ENCODE measurements around the gene TEX22. TPM values are rescaled to one million over a fixed set of nuclear protein-coding genes. Genes with fewer than 3 reads are reported as not detected.

TEX22 gene
- polyA plus RNA-seq, 3 donors = 0.52 to 2.2 (median 0.57) TPM

DNA sequence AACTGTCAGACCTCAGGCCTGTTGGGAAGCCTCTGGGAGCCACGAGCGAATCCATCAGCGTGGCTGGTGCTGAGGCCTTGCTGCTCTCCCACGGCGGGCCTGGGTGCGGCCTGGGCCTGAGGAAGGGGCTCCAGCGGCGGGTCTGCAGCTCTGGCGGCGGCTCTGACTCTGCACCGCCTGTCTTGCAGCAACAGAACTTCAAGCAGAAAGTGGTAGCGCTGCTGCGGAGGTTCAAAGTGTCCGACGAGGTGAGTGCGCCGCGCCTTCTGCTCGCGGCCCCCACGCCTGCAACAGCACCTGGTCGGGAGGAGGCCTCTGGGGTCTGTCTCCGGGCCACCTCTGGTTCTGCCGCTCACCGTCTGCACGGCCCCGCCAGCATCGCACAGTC lies 28.7 kb upstream of the TEX22 start:
- 96% methylated on average over 28 of the region's 28 CpGs for WGBS (ENCODE audit: insufficient coverage)
- no peak for DNase-seq
- Mint-ChIP-seq H3K27me3 (ENCODE audit: low read depth in 3 of 3) (peaks cover 1 to 7% (median 4%) of the 10 kb centered on the region in 3 donors), H3K36me3 (peaks cover 13 to 27% of the 10 kb centered on the region in 2 donors), H3K9me3 (peaks cover 0 to 2% (median 0%) of the 10 kb centered on the region in 7 donors), H3K4me3 (no peak overlapping the region), H3K4me1 (peaks cover 5% of the 10 kb centered on the region), H3K27ac (no peak overlapping the region)
- Histone ChIP-seq H3K27ac (ENCODE audit: low read depth in 1 of 2, low read length in 2 of 2) (no peak overlapping the region), H3K27me3 (ENCODE audit: control insufficient read depth in 2 of 2, insufficient read depth in 2 of 2, low read length in 2 of 2) (no peaks in the 10 kb centered on the region), H2AFZ (ENCODE audit: insufficient read depth, low read depth, low read length, poor library complexity, severe bottlenecking) (no peak overlapping the region), H3K9ac (ENCODE audit: insufficient read depth, low read length, poor library complexity, severe bottlenecking) (no peak overlapping the region), H3K36me3 (replicated peaks in 1 of 2; ENCODE audit: control insufficient read depth in 1 of 2, insufficient read depth in 2 of 2, low read length in 2 of 2) (peaks cover 15 to 23% of the 10 kb centered on the region in 2 donors), H3K79me2 (ENCODE audit: insufficient read depth, low read length) (no peaks in the 10 kb centered on the region), H4K20me1 (ENCODE audit: insufficient read depth, low read length) (peaks cover 6% of the 10 kb centered on the region), H3K9me3 (replicated peaks in 1 of 2; ENCODE audit: control insufficient read depth in 1 of 2, insufficient read depth in 1 of 2, low read length in 2 of 2) (no peaks in the 10 kb centered on the region), H3K4me1 (ENCODE audit: control insufficient read depth in 1 of 2, insufficient read depth in 2 of 2, low read length in 2 of 2) (peaks cover 3 to 6% of the 10 kb centered on the region in 2 donors), H3K4me3 (replicated peaks in 1 of 3; ENCODE audit: low read depth in 2 of 3, low read length in 3 of 3) (no peak overlapping the region), H3K4me2 (replicated peaks; ENCODE audit: extremely low read depth, low read length, poor library complexity, severe bottlenecking) (no peak overlapping the region)
- intact Hi-C loops (cut with micrococcal nuclease) = loop anchor here (2.0 to 5.0 kb wide), 4 partner anchors 38 to 159 kb away; partner anchors contain the start of genes MTA1 (in 1 of the 2) and TEDC1 (in 1 of the 2)
- TF ChIP-seq, protein P1, sequence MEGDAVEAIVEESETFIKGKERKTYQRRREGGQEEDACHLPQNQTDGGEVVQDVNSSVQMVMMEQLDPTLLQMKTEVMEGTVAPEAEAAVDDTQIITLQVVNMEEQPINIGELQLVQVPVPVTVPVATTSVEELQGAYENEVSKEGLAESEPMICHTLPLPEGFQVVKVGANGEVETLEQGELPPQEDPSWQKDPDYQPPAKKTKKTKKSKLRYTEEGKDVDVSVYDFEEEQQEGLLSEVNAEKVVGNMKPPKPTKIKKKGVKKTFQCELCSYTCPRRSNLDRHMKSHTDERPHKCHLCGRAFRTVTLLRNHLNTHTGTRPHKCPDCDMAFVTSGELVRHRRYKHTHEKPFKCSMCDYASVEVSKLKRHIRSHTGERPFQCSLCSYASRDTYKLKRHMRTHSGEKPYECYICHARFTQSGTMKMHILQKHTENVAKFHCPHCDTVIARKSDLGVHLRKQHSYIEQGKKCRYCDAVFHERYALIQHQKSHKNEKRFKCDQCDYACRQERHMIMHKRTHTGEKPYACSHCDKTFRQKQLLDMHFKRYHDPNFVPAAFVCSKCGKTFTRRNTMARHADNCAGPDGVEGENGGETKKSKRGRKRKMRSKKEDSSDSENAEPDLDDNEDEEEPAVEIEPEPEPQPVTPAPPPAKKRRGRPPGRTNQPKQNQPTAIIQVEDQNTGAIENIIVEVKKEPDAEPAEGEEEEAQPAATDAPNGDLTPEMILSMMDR (IDR thresholded peaks at IDR 0.05) = no peak

- 94% methylated on average over 11 of the region's 11 CpGs for WGBS (ENCODE audit: insufficient coverage)
- Histone ChIP-seq H3K4me2 (replicated peaks; ENCODE audit: extremely low read depth, low read length, poor library complexity, severe bottlenecking) (no peak overlapping the region), H3K27me3 (ENCODE audit: control insufficient read depth in 2 of 2, insufficient read depth in 2 of 2, low read length in 2 of 2) (no peaks in the 10 kb centered on the region), H4K20me1 (ENCODE audit: insufficient read depth, low read length) (no peaks in the 10 kb centered on the region), H3K9me3 (replicated peaks in 1 of 2; ENCODE audit: control insufficient read depth in 1 of 2, insufficient read depth in 1 of 2, low read length in 2 of 2) (peaks cover 0 to 7% of the 10 kb centered on the region in 2 donors), H3K36me3 (replicated peaks in 1 of 2; ENCODE audit: control insufficient read depth in 1 of 2, insufficient read depth in 2 of 2, low read length in 2 of 2) (peaks cover 0 to 6% of the 10 kb centered on the region in 2 donors), H3K4me3 (replicated peaks in 1 of 3; ENCODE audit: low read depth in 2 of 3, low read length in 3 of 3) (no peak overlapping the region), H3K4me1 (ENCODE audit: control insufficient read depth in 1 of 2, insufficient read depth in 2 of 2, low read length in 2 of 2) (peaks cover 16 to 26% of the 10 kb centered on the region in 2 donors), H3K27ac (ENCODE audit: low read depth in 1 of 2, low read length in 2 of 2) (no peak overlapping the region), H2AFZ (ENCODE audit: insufficient read depth, low read depth, low read length, poor library complexity, severe bottlenecking) (no peak overlapping the region), H3K9ac (ENCODE audit: insufficient read depth, low read length, poor library complexity, severe bottlenecking) (no peak overlapping the region), H3K79me2 (ENCODE audit: insufficient read depth, low read length) (no peaks in the 10 kb centered on the region)
- Mint-ChIP-seq H3K27ac (no peak overlapping the region), H3K9me3 (peaks cover 0 to 9% (median 4%) of the 10 kb centered on the region in 7 donors), H3K4me3 (no peak overlapping the region), H3K36me3 (peaks cover 13 to 25% of the 10 kb centered on the region in 2 donors), H3K27me3 (ENCODE audit: low read depth in 3 of 3) (peaks cover 0 to 2% (median 2%) of the 10 kb centered on the region in 3 donors), H3K4me1 (peaks cover 16% of the 10 kb centered on the region)
- no peak for DNase-seq
- TF ChIP-seq, protein P1 (IDR thresholded peaks at IDR 0.05) = no peak
- intact Hi-C loops (cut with micrococcal nuclease) = loop anchor here (5.0 kb wide), 2 partner anchors 33 to 43 kb away; partner anchors contain the start of gene MTA1 (in 1 of the 2)
These were observed 23.9 kb upstream of the TEX22 start for GRCh38 chr14:105374389-105374788.
